GM12891 (cell line): ENCODE measurements around the gene TFG.

Source experiments
- DNase-seq: peaks from one replicate; pipeline ENCODE4 v3.0.0; 2011; ENCODE audit warnings: low spot score; ENCODE audit not compliant: insufficient read length
- FAIRE-seq: peaks from 2 replicates; lab custom pipeline; 2011; peaks lifted over from hg19 to GRCh38; lab: Jason Lieb, UNC
- PAX5 ChIP-seq: IDR thresholded peaks from 2 replicates; pipeline ENCODE4 v1.6.1; 2011; ENCODE audit warnings: low read length, moderate library complexity, mild to moderate bottlenecking; ENCODE audit not compliant: insufficient read depth, severe bottlenecking
- POLR2A ChIP-seq: IDR thresholded peaks from 2 replicates; pipeline ENCODE4 v1.6.1; 2011; ENCODE audit warnings: low read depth, low read length, control low read depth
- POLR2AphosphoS5 ChIP-seq: IDR thresholded peaks from 2 replicates; pipeline ENCODE4 v1.6.1; 2011; ENCODE audit warnings: low read depth, low read length, control low read depth
- POU2F2 ChIP-seq: IDR thresholded peaks from 2 replicates; pipeline ENCODE4 v1.6.1; 2011; ENCODE audit warnings: low read depth, mild to moderate bottlenecking, control low read depth, low read length, moderate library complexity
- SPI1 ChIP-seq: IDR thresholded peaks from 2 replicates; pipeline ENCODE4 v1.6.1; 2011; ENCODE audit warnings: low read depth, low read length, control low read depth
- TAF1 ChIP-seq: IDR thresholded peaks from 2 replicates; pipeline ENCODE4 v1.6.1; 2011; ENCODE audit warnings: low read depth, low read length, control low read depth

TFG gene

GRCh38 chr3:100703865-100704264, 5.4 kb upstream of the TFG start:
- TF ChIP-seq SPI1 (no peak), POLR2AphosphoS5 (no peak), PAX5 (no peak), TAF1 (no peak), POU2F2 (no peak), POLR2A (no peak)
- FAIRE-seq (no peak), DNase-seq (no peak)

GRCh38 chr3:100706365-100706764, 2.9 kb upstream of the TFG start:
- DNase-seq (no peak), FAIRE-seq (no peak)
- TF ChIP-seq TAF1 (no peak), POLR2AphosphoS5 (no peak), POU2F2 (no peak), SPI1 (no peak), PAX5 (no peak), POLR2A (no peak)

- TF ChIP-seq TAF1 (no peak), SPI1 (no peak), POU2F2 (no peak), PAX5 (no peak), POLR2AphosphoS5 (no peak), POLR2A (no peak)
- DNase-seq (no peak), FAIRE-seq (no peak)
These were observed 678 bp upstream of the TFG start for GRCh38 chr3:100708644-100708988.

GRCh38 chr3:100709842-100710260, 557 bp downstream of the TFG start:
- DNase-seq (no peak), FAIRE-seq (no peak)
- TF ChIP-seq POLR2A (no peak), SPI1 (no peak), POLR2AphosphoS5 (no peak), POU2F2 (no peak), PAX5 (no peak), TAF1 (no peak)

- DNase-seq (peak; percentile 32), FAIRE-seq (peak; percentile 41)
- TF ChIP-seq POU2F2 (no peak), SPI1 (no peak), TAF1 (no peak), PAX5 (no peak), POLR2A (no peak)
These were observed 1.1 kb downstream of the TFG start for GRCh38 chr3:100710261-100710968.

GRCh38 chr3:100715176-100715575, 5.9 kb downstream of the TFG start:
- TF ChIP-seq PAX5 (no peak), POU2F2 (no peak)
- FAIRE-seq (no peak), DNase-seq (no peak)

- no peak for TF ChIP-seq SPI1
- TF ChIP-seq POLR2A, result no peak
- no peak for TF ChIP-seq TAF1
- TF ChIP-seq PAX5, result no peak
- DNase-seq, result no peak
- FAIRE-seq, result no peak
These were observed 7.8 kb downstream of the TFG start for GRCh38 chr3:100717063-100717462.

- FAIRE-seq (no peak), DNase-seq (no peak)
- TF ChIP-seq POU2F2 (no peak), POLR2A (no peak), TAF1 (no peak), PAX5 (no peak), SPI1 (no peak), POLR2AphosphoS5 (no peak)
These were observed 8.6 kb downstream of the TFG start for GRCh38 chr3:100717637-100718487.

- DNase-seq (no peak), FAIRE-seq (no peak)
- TF ChIP-seq PAX5 (no peak), SPI1 (no peak), POU2F2 (no peak), TAF1 (no peak)
These were observed 9.8 kb downstream of the TFG start for GRCh38 chr3:100719136-100719535.

GRCh38 chr3:100720426-100720825, 11.1 kb downstream of the TFG start:
- no peak for TF ChIP-seq TAF1
- no peak for TF ChIP-seq POLR2A
- TF ChIP-seq SPI1, result no peak
- no peak for TF ChIP-seq PAX5
- no peak for TF ChIP-seq POU2F2
- no peak for TF ChIP-seq POLR2AphosphoS5
- no peak for FAIRE-seq
- DNase-seq, result no peak
